Sigmoid colon (tissue), 4 donors: ENCODE measurements around the gene CTNNA2.

ENCODE experiments used
- CTCF ChIP-seq, 4 experiments: fragments of 450-650 bp in 3 of 4; fragments of 200-600 bp in 1 of 4; IDR thresholded peaks; one replicate each; pipeline ENCODE4 v1.5.1; 2016 to 2019; ENCODE audit warnings: antibody characterized with exemption in 4 of 4, mild to moderate bottlenecking in 3 of 4, moderate library complexity in 2 of 4
- POLR2AphosphoS5 ChIP-seq, 4 donors: sonication (generic); formaldehyde crosslinking; IDR thresholded peaks; one replicate each; pipeline ENCODE4 v1.6.1; 2017; ENCODE audit warnings: antibody characterized with exemption in 4 of 4

DNA sequence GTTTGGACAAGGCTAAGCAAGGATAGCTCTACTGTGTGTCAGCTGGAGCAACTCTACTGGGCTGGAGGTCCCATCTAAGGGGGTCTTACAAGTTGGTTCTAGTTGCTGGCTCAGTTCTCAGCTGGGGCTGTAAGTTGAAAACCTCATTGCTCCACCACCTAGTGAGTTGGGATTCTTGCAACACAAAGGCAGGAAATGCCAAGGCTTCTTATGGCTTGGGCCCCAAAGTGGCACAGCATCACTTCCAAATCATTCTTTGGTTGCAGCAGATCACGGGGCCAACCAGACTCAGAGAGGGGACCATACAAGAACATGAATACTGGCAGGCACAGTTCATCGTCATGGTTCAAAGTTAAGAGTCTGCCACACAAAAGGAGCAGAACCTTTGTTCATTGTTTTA, 459.0 kb downstream of the CTNNA2 start:
- TF ChIP-seq POLR2AphosphoS5 (IDR thresholded peaks at IDR 0.05): no peak
- no peak for TF ChIP-seq CTCF (IDR thresholded peaks at IDR 0.05)
